Activated T-helper 17 cell treated with anti-CD3 and anti-CD28 coated beads, Interleukin-2, amount 50 U/mL, for 72 hours (primary cell): Measurements from ENCODE around the gene SHOC2. TPM values are rescaled to one million over a fixed set of nuclear protein-coding genes. Genes with fewer than 3 reads are reported as not detected.

Experiments
- ATAC-seq: fragments of 150-1000 bp; cut with Tn5 transposase; replicated peaks from 2 replicates; pipeline ENCODE4 v1.10.0; 2021; ENCODE audit warnings: mild to moderate bottlenecking, moderate library complexity
- H3K27ac Mint-ChIP-seq: one replicate; pipeline ENCODE4 v1.8.0; 2022; ENCODE audit warnings: mixed read lengths
- H3K27me3 Mint-ChIP-seq: one replicate; pipeline ENCODE4 v1.8.0; 2022; ENCODE audit warnings: mixed read lengths
- H3K36me3 Mint-ChIP-seq: one replicate; pipeline ENCODE4 v1.8.0; 2022; ENCODE audit warnings: low read depth, mild to moderate bottlenecking, mixed read lengths
- H3K4me1 Mint-ChIP-seq: one replicate; pipeline ENCODE4 v1.8.0; 2022; ENCODE audit warnings: mixed read lengths
- H3K4me3 Mint-ChIP-seq: one replicate; pipeline ENCODE4 v1.8.0; 2022; ENCODE audit warnings: mild to moderate bottlenecking, mixed read lengths
- H3K9me3 Mint-ChIP-seq: one replicate; pipeline ENCODE4 v1.8.0; 2022; ENCODE audit warnings: mixed read lengths
- total RNA-seq, 2 donors: library from RNA; stranded (reverse); gene quantifications; one replicate each; pipeline ENCODE4 v1.2.3, GENCODE V29; 2022

Gene SHOC2
- total RNA-seq = 10 to 100 TPM; 38.3 to 39.6 TPM

GRCh38 chr10:110919349-110919931 is at the start of gene SHOC2:
Gene SHOC2, plus strand, starts transcription at chr10:110919604. Its CDS starts 44,755 bp downstream, at chr10:110964359.
- Mint-ChIP-seq H3K27ac (peak within 1 kb of the TSS; percentile 98), H3K4me3 (peak within 1 kb of the TSS; percentile 95), H3K36me3 (peaks cover 41% of the 10 kb centered on the region), H3K9me3 (no peaks in the 10 kb centered on the region), H3K4me1 (peaks cover 29% of the 10 kb centered on the region), H3K27me3 (no peaks in the 10 kb centered on the region)
- ATAC-seq = peak; percentile 48

GRCh38 chr10:110870823-110871297 is 48.5 kb upstream of the SHOC2 start:
- no peaks in the 10 kb centered on the region for H3K27me3 Mint-ChIP-seq
- H3K4me1 Mint-ChIP-seq = peaks cover 36% of the 10 kb centered on the region
- H3K9me3 Mint-ChIP-seq = no peaks in the 10 kb centered on the region
- H3K4me3 Mint-ChIP-seq = peak overlapping the region; percentile 85
- H3K27ac Mint-ChIP-seq = peak overlapping the region; percentile 88
- peaks cover 30% of the 10 kb centered on the region for H3K36me3 Mint-ChIP-seq
- no peak for ATAC-seq

GRCh38 chr10:110871298-110872084 is 47.9 kb upstream of the SHOC2 start, which contains the start of gene PDCD4:
Gene PDCD4, plus strand, starts transcription at chr10:110871928. Its CDS starts 4,100 bp downstream, at chr10:110876028.
- H3K27ac Mint-ChIP-seq = peak within 1 kb of the TSS; percentile 91
- no peaks in the 10 kb centered on the region for H3K9me3 Mint-ChIP-seq
- H3K36me3 Mint-ChIP-seq = peaks cover 35% of the 10 kb centered on the region
- H3K4me3 Mint-ChIP-seq = peak within 1 kb of the TSS; percentile 85
- peaks cover 30% of the 10 kb centered on the region for H3K4me1 Mint-ChIP-seq
- ATAC-seq = peak; percentile 89
- H3K27me3 Mint-ChIP-seq = no peaks in the 10 kb centered on the region

GRCh38 chr10:110872145-110872983 is 47.0 kb upstream of the SHOC2 start:
- Mint-ChIP-seq H3K4me1 (peaks cover 32% of the 10 kb centered on the region), H3K36me3 (peaks cover 41% of the 10 kb centered on the region), H3K9me3 (no peaks in the 10 kb centered on the region), H3K4me3 (peak overlapping the region; percentile 85), H3K27ac (peak overlapping the region; percentile 91), H3K27me3 (no peaks in the 10 kb centered on the region)
- ATAC-seq = peak; percentile 74

GRCh38 chr10:110872984-110873923 is 46.1 kb upstream of the SHOC2 start:
- peak overlapping the region; percentile 91 for H3K27ac Mint-ChIP-seq
- H3K27me3 Mint-ChIP-seq = no peaks in the 10 kb centered on the region
- no peaks in the 10 kb centered on the region for H3K9me3 Mint-ChIP-seq
- H3K4me1 Mint-ChIP-seq = peaks cover 33% of the 10 kb centered on the region
- no peak for ATAC-seq
- peaks cover 50% of the 10 kb centered on the region for H3K36me3 Mint-ChIP-seq
- H3K4me3 Mint-ChIP-seq = peak overlapping the region; percentile 85

GRCh38 chr10:110873951-110874350 is 45.5 kb upstream of the SHOC2 start:
- H3K4me3 Mint-ChIP-seq = peak overlapping the region; percentile 85
- H3K36me3 Mint-ChIP-seq = peaks cover 57% of the 10 kb centered on the region
- ATAC-seq = no peak
- H3K9me3 Mint-ChIP-seq = no peaks in the 10 kb centered on the region
- H3K27me3 Mint-ChIP-seq = no peaks in the 10 kb centered on the region
- peak overlapping the region; percentile 46 for H3K27ac Mint-ChIP-seq
- peaks cover 38% of the 10 kb centered on the region for H3K4me1 Mint-ChIP-seq

- no peak for ATAC-seq
- no peaks in the 10 kb centered on the region for H3K27me3 Mint-ChIP-seq
- peaks cover 31% of the 10 kb centered on the region for H3K4me1 Mint-ChIP-seq
- H3K9me3 Mint-ChIP-seq = no peaks in the 10 kb centered on the region
- peaks cover 73% of the 10 kb centered on the region for H3K36me3 Mint-ChIP-seq
- no peak overlapping the region for H3K27ac Mint-ChIP-seq
- H3K4me3 Mint-ChIP-seq = peak overlapping the region; percentile 42
These were observed 43.4 kb upstream of the SHOC2 start for GRCh38 chr10:110876000-110876399.

- no peak overlapping the region for H3K27ac Mint-ChIP-seq
- peak overlapping the region; percentile 0 for H3K4me3 Mint-ChIP-seq
- H3K9me3 Mint-ChIP-seq = no peaks in the 10 kb centered on the region
- peaks cover 31% of the 10 kb centered on the region for H3K4me1 Mint-ChIP-seq
- ATAC-seq = no peak
- no peaks in the 10 kb centered on the region for H3K27me3 Mint-ChIP-seq
- H3K36me3 Mint-ChIP-seq = peaks cover 76% of the 10 kb centered on the region
These were observed 42.6 kb upstream of the SHOC2 start for GRCh38 chr10:110876788-110877187.

GRCh38 chr10:110880012-110880411 is 39.4 kb upstream of the SHOC2 start:
- Mint-ChIP-seq H3K4me3 (peak overlapping the region; percentile 57), H3K36me3 (peaks cover 88% of the 10 kb centered on the region), H3K4me1 (peaks cover 36% of the 10 kb centered on the region), H3K27me3 (no peaks in the 10 kb centered on the region), H3K9me3 (no peaks in the 10 kb centered on the region), H3K27ac (peak overlapping the region; percentile 76)
- ATAC-seq = peak; percentile 61

- peaks cover 87% of the 10 kb centered on the region for H3K36me3 Mint-ChIP-seq
- peaks cover 40% of the 10 kb centered on the region for H3K4me1 Mint-ChIP-seq
- H3K4me3 Mint-ChIP-seq = peak overlapping the region; percentile 10
- no peaks in the 10 kb centered on the region for H3K9me3 Mint-ChIP-seq
- peak overlapping the region; percentile 4 for H3K27ac Mint-ChIP-seq
- no peaks in the 10 kb centered on the region for H3K27me3 Mint-ChIP-seq
- no peak for ATAC-seq
These were observed 38.2 kb upstream of the SHOC2 start for GRCh38 chr10:110881247-110881646.

- Mint-ChIP-seq H3K9me3 (no peaks in the 10 kb centered on the region), H3K4me3 (peak overlapping the region; percentile 37), H3K36me3 (peaks cover 89% of the 10 kb centered on the region), H3K27ac (no peak overlapping the region), H3K4me1 (peaks cover 42% of the 10 kb centered on the region), H3K27me3 (no peaks in the 10 kb centered on the region)
- ATAC-seq = no peak
These were observed 37.5 kb upstream of the SHOC2 start for GRCh38 chr10:110881905-110882304.

GRCh38 chr10:110883924-110884323 is 35.5 kb upstream of the SHOC2 start:
- Mint-ChIP-seq H3K4me1 (peaks cover 31% of the 10 kb centered on the region), H3K9me3 (no peaks in the 10 kb centered on the region), H3K36me3 (peaks cover 87% of the 10 kb centered on the region), H3K27ac (peak overlapping the region; percentile 70), H3K27me3 (no peaks in the 10 kb centered on the region), H3K4me3 (peak overlapping the region; percentile 67)
- ATAC-seq = peak; percentile 66

GRCh38 chr10:110885932-110886674 is 33.3 kb upstream of the SHOC2 start:
- Mint-ChIP-seq H3K27ac (peak overlapping the region; percentile 8), H3K27me3 (no peaks in the 10 kb centered on the region), H3K9me3 (no peaks in the 10 kb centered on the region), H3K4me1 (peaks cover 18% of the 10 kb centered on the region), H3K4me3 (peak overlapping the region; percentile 45), H3K36me3 (peaks cover 91% of the 10 kb centered on the region)
- no peak for ATAC-seq
